ENCODE results near the gene TBCB.
"Not testable (repeated sequence)": the region's sequence is repeated elsewhere in the genome, so short reads cannot be mapped to it uniquely, and the experiment has no call there.

- TF ChIP-seq CTCF (conservative IDR thresholded peaks at IDR 0.05 in 1 of 2, IDR thresholded peaks at IDR 0.05 in 1 of 2; ENCODE audit: extremely low read depth in 1 of 2, insufficient read depth in 1 of 2, low read depth in 1 of 2, low read length in 2 of 2); EZH2 (IDR thresholded peaks at IDR 0.05; ENCODE audit: borderline replicate concordance, low read length): not testable (repeated sequence)
Observed at GRCh38 chr19:36134867-36135266, 19.6 kb downstream of the TBCB start.
